Activated CD8-positive, alpha-beta memory T cell treated with anti-CD3 and anti-CD28 coated beads for 48 hours (primary cell): Measurements from ENCODE around the gene MGAT4C.

Experiments
- DNase-seq, 3 experiments: peaks; one replicate each; pipeline ENCODE4 v3.0.0-alpha.2; 2020; ENCODE audit warnings: low read depth in 2 of 3, low spot score in 2 of 3

The MGAT4C gene

GRCh38 chr12:86229772-86230171 is 26.4 kb downstream of the MGAT4C start:
- DNase-seq = no peak

- no peak for DNase-seq
These were observed 27.5 kb downstream of the MGAT4C start for GRCh38 chr12:86228656-86229055.

- DNase-seq = no peak
These were observed 29.7 kb downstream of the MGAT4C start for GRCh38 chr12:86226481-86226880.

GRCh38 chr12:86216591-86216990 is 39.6 kb downstream of the MGAT4C start:
- no peak for DNase-seq

GRCh38 chr12:86213012-86213411 is 43.2 kb downstream of the MGAT4C start:
- no peak for DNase-seq

GRCh38 chr12:86198696-86199444 is 57.3 kb downstream of the MGAT4C start:
- no peak for DNase-seq

- DNase-seq = no peak
These were observed 59.7 kb downstream of the MGAT4C start for GRCh38 chr12:86196465-86196864.

GRCh38 chr12:86194721-86195120 is 61.5 kb downstream of the MGAT4C start:
- no peak for DNase-seq

GRCh38 chr12:86193931-86194330 is 62.3 kb downstream of the MGAT4C start:
- no peak for DNase-seq

- DNase-seq = no peak
These were observed 68.0 kb downstream of the MGAT4C start for GRCh38 chr12:86188226-86188625.

- no peak for DNase-seq
These were observed 69.7 kb downstream of the MGAT4C start for GRCh38 chr12:86186449-86186848.

- no peak for DNase-seq
These were observed 76.3 kb downstream of the MGAT4C start for GRCh38 chr12:86179855-86180254.

GRCh38 chr12:86174188-86174587 is 82.0 kb downstream of the MGAT4C start:
- DNase-seq = no peak

GRCh38 chr12:86172913-86173443 is 83.2 kb downstream of the MGAT4C start:
- DNase-seq = no peak

GRCh38 chr12:86170051-86170450 is 86.1 kb downstream of the MGAT4C start:
- no peak for DNase-seq

GRCh38 chr12:86158956-86159355 is 97.2 kb downstream of the MGAT4C start:
- no peak for DNase-seq

GRCh38 chr12:86154620-86155019 is 101.6 kb downstream of the MGAT4C start:
- DNase-seq = no peak

- no peak for DNase-seq
These were observed 107.6 kb downstream of the MGAT4C start for GRCh38 chr12:86148612-86149011.

- no peak for DNase-seq
These were observed 108.1 kb downstream of the MGAT4C start for GRCh38 chr12:86148071-86148470.

GRCh38 chr12:86145156-86145555 is 111.0 kb downstream of the MGAT4C start:
- no peak for DNase-seq

GRCh38 chr12:86143162-86143561 is 113.0 kb downstream of the MGAT4C start:
- DNase-seq = no peak

GRCh38 chr12:86139671-86140070 is 116.5 kb downstream of the MGAT4C start:
- no peak for DNase-seq

GRCh38 chr12:86138770-86139169 is 117.4 kb downstream of the MGAT4C start:
- no peak for DNase-seq
